NCI-H460 (cell line): ENCODE data around the gene ANGPTL8. TPM values are rescaled to one million over a fixed set of nuclear protein-coding genes. Genes with fewer than 3 reads are reported as not detected.

Experiments used
- DNase-seq: peaks from one replicate; pipeline ENCODE4 v3.0.0-alpha.2; 2016; ENCODE audit warnings: low read depth; ENCODE audit errors: extremely low read depth
- total RNA-seq: library from RNA; depleted of rRNA; stranded (reverse); fragments of >200 nt; shearing (Covaris generic); gene quantifications from 2 replicates; pipeline ENCODE4 v1.2.3, GENCODE V29; 2014

Gene ANGPTL8
- total RNA-seq, 1 experiment from 2014 or later: not detected

GRCh38 chr19:11234486-11235075, 4.8 kb upstream of the ANGPTL8 start:
- DNase-seq: no peak

GRCh38 chr19:11236324-11237301, 2.8 kb upstream of the ANGPTL8 start:
- no peak for DNase-seq

- DNase-seq: no peak
Observed at GRCh38 chr19:11237321-11237720, 2.1 kb upstream of the ANGPTL8 start.

GRCh38 chr19:11238041-11238440, 1.4 kb upstream of the ANGPTL8 start:
- no peak for DNase-seq

GRCh38 chr19:11238781-11239376, 540 bp upstream of the ANGPTL8 start:
- no peak for DNase-seq

- no peak for DNase-seq
Observed at GRCh38 chr19:11240008-11240444, 607 bp downstream of the ANGPTL8 start.

- no peak for DNase-seq
Observed at GRCh38 chr19:11242025-11242424, 2.6 kb downstream of the ANGPTL8 start.

- DNase-seq: peak; percentile 78
Observed at GRCh38 chr19:11242864-11243797, 3.7 kb downstream of the ANGPTL8 start.

GRCh38 chr19:11243798-11244169, 4.4 kb downstream of the ANGPTL8 start:
- no peak for DNase-seq

- DNase-seq: no peak
Observed at GRCh38 chr19:11244846-11245589, 5.6 kb downstream of the ANGPTL8 start.

- no peak for DNase-seq
Observed at GRCh38 chr19:11246941-11247340, 7.5 kb downstream of the ANGPTL8 start.

- DNase-seq: no peak
Observed at GRCh38 chr19:11247391-11247790, 8.0 kb downstream of the ANGPTL8 start.

- DNase-seq: no peak
Observed at GRCh38 chr19:11247934-11248333, 8.5 kb downstream of the ANGPTL8 start.

- DNase-seq: no peak
Observed at GRCh38 chr19:11248852-11249251, 9.4 kb downstream of the ANGPTL8 start.

- DNase-seq: no peak
Observed at GRCh38 chr19:11251217-11251616, 11.8 kb downstream of the ANGPTL8 start.

- DNase-seq: no peak
Observed at GRCh38 chr19:11251650-11252314, 12.4 kb downstream of the ANGPTL8 start.

- DNase-seq: no peak
Observed at GRCh38 chr19:11252665-11253355, 13.4 kb downstream of the ANGPTL8 start.

- DNase-seq: no peak
Observed at GRCh38 chr19:11254666-11255065, 15.2 kb downstream of the ANGPTL8 start.

- DNase-seq: no peak
Observed at GRCh38 chr19:11256189-11256588, 16.8 kb downstream of the ANGPTL8 start.
